K562 treated with DMSO at 1 percent for 24 hours (cell line): ENCODE measurements around the gene ZNF70. TPM values are rescaled to one million over a fixed set of nuclear protein-coding genes. Genes with fewer than 3 reads are reported as not detected.

ENCODE experiments used
- total RNA-seq: library from RNA; unstranded; fragments of 300-600 nt; gene quantifications from 2 replicates; pipeline ENCODE4 v1.2.3, GENCODE V29; 2022; ENCODE audit warnings: low read depth; ENCODE audit not compliant: insufficient read depth

ZNF70 gene
- total RNA-seq, result 1.1 and 1.4 TPM in 2 replicates

GRCh38 chr22:23750714-23751440, at the start of gene ZNF70:
TSS of gene ZNF70 (minus strand) at chr22:23751112. CDS start at chr22:23745140, 5,972 bp downstream.

GRCh38 chr22:23786752-23787599, 36.1 kb upstream of the ZNF70 start, which contains the start of gene SMARCB1:
TSS of gene SMARCB1 (plus strand) at chr22:23786966. CDS start at chr22:23787170, 204 bp downstream.

GRCh38 chr22:23772649-23773473, 21.9 kb upstream of the ZNF70 start, which contains the start of gene MMP11:
TSS of gene MMP11 (plus strand) at chr22:23772849. CDS start at chr22:23772871, 22 bp downstream.

GRCh38 chr22:23767673-23768548, 17.0 kb upstream of the ZNF70 start, which contains the start of gene CHCHD10:
TSS of gene CHCHD10 (minus strand) at chr22:23767972. CDS start at chr22:23767874, 98 bp downstream.

GRCh38 chr22:23762842-23763578, 12.1 kb upstream of the ZNF70 start, which contains the start of gene C22orf15:
TSS of gene C22orf15 (plus strand) at chr22:23762990. CDS start at chr22:23763307, 317 bp downstream.

GRCh38 chr22:23754220-23754919, 3.5 kb upstream of the ZNF70 start, which contains the start of gene VPREB3:
TSS of gene VPREB3 (minus strand) at chr22:23754425. CDS start at chr22:23754363, 62 bp downstream.

GRCh38 chr22:23690713-23691112, 60.2 kb downstream of the ZNF70 start, which contains the start of gene RGL4:
TSS of gene RGL4 (plus strand) at chr22:23691013. CDS start at chr22:23692031, 1,018 bp downstream.

Other genes starting within 250 kb of the ZNF70 start
- not detected in 2 replicates for gene IGLL1, start 170.8 kb downstream of the ZNF70 start, total RNA-seq
- gene DRICH1, start 118.8 kb downstream of the ZNF70 start, total RNA-seq, result not detected in 2 replicates
- gene RGL4, start 60.1 kb downstream of the ZNF70 start, total RNA-seq, result not detected in 2 replicates
- 1.4 TPM in 1 of 2 replicates, not detected in the other for gene VPREB3, start 3.3 kb upstream of the ZNF70 start, total RNA-seq
- gene C22orf15, start 11.9 kb upstream of the ZNF70 start, total RNA-seq, result 0.17 TPM in 1 of 2 replicates, not detected in the other
- 144 and 162 TPM in 2 replicates for gene CHCHD10, start 16.9 kb upstream of the ZNF70 start, total RNA-seq
- gene MMP11, start 21.7 kb upstream of the ZNF70 start, total RNA-seq, result 1.7 and 2.3 TPM in 2 replicates
- gene SMARCB1, start 35.9 kb upstream of the ZNF70 start, total RNA-seq, result 123 and 143 TPM in 2 replicates
- 1.4 and 2.5 TPM in 2 replicates for gene DERL3, start 87.9 kb upstream of the ZNF70 start, total RNA-seq
- 4.4 and 7.2 TPM in 2 replicates for gene SLC2A11, start 106.8 kb upstream of the ZNF70 start, total RNA-seq
- 258 and 290 TPM in 2 replicates for gene MIF, start 143.3 kb upstream of the ZNF70 start, total RNA-seq
- not detected in 2 replicates for gene GSTT2B, start 210.1 kb upstream of the ZNF70 start, total RNA-seq
- gene DDTL, start 215.8 kb upstream of the ZNF70 start, total RNA-seq, result 0.65 and 1.3 TPM in 2 replicates
- gene DDT, start 223.3 kb upstream of the ZNF70 start, total RNA-seq, result 82.3 and 114 TPM in 2 replicates
- gene GSTT2, start 229.0 kb upstream of the ZNF70 start, total RNA-seq, result not detected in 2 replicates